Stimulated activated naive CD4-positive, alpha-beta T cell treated with Interleukin-2 at 50 U/mL for 16 hours (primary cell): ENCODE results near the gene HOOK2.
A peak's percentile ranks its signal among the peaks of the same experiment; 100 is the strongest.
"Not testable (repeated sequence)": the region's sequence is repeated elsewhere in the genome, so short reads cannot be mapped to it uniquely, and the experiment has no call there.

Source experiments
- DNase-seq: peaks from one replicate; lab custom pipeline; 2025; lab: John Stamatoyannopoulos, UW

Gene HOOK2, protein sequence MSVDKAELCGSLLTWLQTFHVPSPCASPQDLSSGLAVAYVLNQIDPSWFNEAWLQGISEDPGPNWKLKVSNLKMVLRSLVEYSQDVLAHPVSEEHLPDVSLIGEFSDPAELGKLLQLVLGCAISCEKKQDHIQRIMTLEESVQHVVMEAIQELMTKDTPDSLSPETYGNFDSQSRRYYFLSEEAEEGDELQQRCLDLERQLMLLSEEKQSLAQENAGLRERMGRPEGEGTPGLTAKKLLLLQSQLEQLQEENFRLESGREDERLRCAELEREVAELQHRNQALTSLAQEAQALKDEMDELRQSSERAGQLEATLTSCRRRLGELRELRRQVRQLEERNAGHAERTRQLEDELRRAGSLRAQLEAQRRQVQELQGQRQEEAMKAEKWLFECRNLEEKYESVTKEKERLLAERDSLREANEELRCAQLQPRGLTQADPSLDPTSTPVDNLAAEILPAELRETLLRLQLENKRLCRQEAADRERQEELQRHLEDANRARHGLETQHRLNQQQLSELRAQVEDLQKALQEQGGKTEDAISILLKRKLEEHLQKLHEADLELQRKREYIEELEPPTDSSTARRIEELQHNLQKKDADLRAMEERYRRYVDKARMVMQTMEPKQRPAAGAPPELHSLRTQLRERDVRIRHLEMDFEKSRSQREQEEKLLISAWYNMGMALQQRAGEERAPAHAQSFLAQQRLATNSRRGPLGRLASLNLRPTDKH

DNA sequence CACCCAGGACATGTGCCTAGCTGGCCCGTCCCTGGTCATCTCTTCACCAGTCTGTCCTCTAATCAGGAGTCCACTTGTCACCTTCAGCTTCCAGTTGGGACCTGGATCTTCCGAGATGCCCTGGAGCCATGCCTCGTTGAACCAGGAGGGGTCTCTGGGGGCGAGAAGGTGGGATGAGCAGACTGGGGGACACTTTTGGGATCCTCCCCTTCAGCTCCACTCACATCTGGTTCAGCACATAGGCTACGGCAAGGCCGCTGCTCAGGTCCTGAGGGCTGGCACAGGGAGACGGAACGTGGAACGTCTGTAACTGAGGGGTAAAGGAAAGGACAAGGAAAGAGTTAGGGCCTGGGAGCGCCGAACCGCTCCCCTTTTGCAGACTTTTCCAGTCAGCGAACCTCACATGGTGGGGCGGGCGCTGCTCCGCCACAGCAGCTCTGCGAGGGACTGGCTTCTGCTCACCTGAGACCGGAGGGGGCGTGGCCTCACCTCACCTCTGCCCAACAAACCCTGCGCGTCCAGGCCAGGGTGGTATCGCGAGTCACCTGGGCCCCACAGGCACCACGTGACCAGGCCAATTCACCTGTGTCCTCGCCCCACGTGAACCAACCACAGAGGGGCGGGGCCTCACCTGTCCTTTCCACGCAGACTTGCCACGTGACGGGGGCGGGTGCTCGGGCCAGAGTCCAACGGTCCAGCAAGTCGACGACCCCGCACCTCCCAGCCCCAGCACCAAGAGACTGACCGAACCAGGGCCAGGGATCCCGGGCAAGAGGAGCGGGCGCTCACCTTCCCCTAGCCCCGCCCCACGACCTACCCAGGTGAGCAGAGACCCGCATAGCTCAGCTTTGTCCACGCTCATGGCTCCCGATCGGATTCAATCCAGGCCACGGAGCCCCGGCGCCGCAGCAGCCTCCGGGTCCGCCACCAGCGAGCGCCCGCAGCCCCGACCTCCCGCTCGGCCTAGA lies at the start of gene HOOK2:
Gene HOOK2, minus strand, starts transcription at position 965 of the 968 bp plus-strand sequence. Its CDS starts 103 bp downstream, at position 862.
- no peak for DNase-seq

DNA sequence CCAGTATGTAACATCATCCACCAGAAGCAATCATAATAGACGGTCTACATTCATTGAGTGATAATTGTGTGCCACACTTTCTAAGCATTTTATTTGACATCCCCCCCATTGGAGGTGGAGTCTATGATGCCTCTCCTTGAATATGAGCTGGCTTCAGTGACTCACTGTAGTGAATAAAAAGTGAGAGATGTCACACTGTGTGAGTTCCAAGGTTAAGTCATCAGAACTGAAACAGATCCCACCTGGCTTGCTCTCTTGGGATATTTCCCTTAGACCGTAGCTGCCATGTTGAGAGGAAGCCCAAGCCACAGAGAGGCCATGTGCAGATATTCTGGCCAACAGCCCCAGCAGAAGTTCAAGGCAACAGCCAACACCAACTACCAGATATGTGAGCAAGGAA lies 46.4 kb upstream of the HOOK2 start:
- no peak for DNase-seq

DNA sequence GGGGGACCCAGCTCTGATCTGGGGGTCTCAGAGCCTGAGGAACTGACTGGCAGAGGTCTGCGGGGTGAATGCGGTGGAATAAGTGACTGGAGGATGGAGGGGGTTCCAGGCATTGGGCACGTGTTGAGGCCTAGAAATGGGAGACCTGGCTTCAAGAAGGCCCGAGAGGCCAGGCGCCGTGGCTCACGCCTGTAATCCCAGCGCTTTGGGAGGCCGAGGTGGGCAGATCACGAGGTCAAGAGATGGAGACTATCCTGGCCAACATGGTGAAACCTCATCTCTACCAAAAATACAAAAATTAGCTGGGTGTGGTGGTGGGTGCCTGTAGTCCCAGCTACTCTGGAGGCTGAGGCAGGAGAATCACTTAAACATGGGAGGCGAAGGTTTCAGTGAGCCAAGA lies 42.5 kb upstream of the HOOK2 start:
- DNase-seq, result not testable (repeated sequence)

DNA sequence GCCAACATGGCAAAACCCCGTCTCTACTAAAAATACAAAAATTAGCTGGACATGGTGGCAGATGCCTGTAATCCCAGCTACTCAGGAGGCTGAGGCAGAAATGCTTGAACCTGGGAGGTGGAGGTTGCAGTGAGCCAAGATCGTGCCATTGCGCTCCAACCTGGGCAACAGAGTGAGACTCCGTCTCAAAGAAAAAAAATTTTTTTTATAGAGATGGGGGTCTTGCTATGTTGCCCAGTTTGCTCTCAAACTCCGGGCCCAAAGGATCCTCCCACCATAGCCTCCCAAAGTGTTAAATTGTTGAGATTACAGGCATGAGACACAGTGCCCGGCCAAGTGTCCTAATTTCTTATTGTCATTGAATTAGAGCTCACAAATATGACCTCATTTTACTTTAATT lies 41.8 kb upstream of the HOOK2 start:
- DNase-seq, result not testable (repeated sequence)

DNA sequence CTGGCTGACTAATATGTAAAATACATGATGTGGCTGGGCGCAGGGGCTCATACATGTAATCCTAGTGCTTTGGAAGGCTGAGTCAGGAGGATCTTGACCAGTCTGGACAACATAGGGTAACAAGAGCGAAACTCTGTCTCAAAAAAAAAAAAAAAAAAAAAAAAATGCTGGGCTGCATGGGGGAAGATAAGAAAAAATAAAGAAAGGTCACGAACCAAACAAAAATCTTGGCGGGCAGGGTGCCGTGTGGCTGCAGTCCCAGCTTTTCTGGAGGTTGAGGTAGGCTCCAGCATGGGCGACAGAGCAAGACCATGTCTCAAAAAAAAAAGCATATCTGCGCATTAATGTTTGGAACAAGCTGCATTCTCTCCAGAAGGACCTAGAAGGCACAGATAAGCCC lies 39.7 kb upstream of the HOOK2 start:
- no peak for DNase-seq

DNA sequence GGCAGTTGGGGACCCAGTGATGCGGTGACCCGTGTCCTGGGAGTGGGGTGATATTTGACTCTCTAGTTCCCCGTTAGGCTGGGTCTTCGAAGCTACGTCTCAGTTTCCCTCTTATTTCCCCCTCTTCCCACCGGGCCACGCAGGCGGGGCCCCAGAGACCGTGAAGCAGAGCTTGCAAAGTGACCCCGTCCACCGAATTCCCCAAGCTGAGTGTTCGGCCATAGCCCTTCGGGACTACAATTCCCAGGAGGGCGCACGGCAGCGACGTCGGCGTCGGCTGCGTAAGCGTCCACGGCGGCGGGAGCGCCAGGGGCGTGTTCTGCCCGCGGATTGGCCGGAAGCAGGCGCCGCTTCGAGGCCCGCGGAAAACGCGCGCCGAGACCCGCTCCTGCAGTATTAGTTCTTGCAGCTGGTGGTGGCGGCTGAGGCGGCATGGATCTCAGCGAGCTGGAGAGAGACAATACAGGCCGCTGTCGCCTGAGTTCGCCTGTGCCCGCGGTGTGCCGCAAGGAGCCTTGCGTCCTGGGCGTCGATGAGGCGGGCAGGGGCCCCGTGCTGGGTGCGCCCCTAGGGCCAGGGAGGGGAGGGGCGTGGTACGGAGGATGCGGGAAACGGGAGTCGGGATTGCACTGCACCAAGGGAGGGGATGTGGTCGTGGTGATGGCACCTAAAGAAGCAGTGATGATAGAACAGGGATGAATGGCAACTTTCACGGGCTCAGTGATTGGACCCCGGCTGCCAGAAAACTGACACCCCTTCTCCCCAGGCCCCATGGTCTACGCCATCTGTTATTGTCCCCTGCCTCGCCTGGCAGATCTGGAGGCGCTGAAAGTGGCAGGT lies 31.1 kb upstream of the HOOK2 start, which contains the start of gene RNASEH2A:
Gene RNASEH2A, plus strand, starts transcription at position 343 of the 840 bp plus-strand sequence. Its CDS starts 90 bp downstream, at position 433.
- DNase-seq, result peak; percentile 86

DNA sequence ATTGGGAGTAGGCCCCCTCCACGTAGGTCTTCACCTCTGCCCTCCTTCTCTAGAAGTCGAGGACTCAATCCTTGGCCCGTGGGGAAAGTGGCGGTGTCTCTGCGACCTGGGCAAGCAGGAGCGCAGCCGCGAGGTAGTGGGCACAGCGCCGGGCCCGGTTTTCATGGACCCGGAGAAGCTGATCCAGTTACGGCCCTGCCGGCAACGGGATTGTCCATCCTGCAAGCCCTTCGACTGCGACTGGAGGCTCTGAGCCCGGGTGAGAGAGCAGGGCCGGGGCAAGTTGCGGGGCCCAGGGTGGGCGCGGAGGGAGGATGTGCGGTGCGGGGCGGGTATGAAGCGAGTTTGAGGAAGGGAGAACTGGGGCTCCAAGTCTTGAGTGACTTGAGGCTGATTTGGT lies 28.7 kb upstream of the HOOK2 start:
- no peak for DNase-seq

DNA sequence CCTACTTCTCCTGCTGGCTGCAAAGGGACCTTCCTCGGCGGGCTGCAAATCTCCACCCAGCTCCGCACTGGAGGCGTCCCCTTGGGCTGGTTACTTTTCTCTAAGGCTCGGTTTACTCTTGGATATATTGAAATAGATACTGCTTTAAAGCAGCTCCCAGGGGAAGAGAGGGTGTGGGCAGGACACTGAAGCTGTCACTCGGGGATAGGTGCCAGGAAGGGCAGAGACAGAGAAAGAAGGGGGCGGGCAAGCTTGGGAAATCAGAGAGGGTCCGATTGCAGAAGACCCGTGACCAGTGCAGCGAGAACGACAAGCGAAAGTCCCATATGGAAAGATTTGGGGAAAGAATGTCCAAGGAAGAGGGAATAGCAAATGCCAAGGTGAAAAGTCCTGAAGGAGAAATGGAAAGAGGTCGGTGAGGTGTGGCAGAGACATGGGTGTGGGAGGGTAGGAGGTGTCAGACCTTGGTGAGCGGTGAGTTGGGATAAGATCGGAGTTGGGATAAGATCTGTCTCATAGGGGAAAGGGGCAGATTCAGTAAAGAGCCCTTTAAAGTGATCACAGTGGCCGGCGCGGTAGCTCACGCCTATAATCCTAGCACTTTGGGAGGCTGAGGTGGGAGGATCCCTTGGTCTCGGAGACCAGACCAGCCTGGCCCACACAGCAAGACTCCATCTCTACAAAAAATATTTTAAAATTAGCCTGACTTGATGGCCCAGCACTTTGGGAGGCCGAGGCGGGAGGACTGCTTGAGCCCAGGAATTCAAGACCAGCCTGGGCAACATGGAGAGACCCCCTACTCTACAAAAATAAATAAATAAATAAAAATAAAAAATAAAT lies 27.1 kb upstream of the HOOK2 start:
- no peak for DNase-seq

DNA sequence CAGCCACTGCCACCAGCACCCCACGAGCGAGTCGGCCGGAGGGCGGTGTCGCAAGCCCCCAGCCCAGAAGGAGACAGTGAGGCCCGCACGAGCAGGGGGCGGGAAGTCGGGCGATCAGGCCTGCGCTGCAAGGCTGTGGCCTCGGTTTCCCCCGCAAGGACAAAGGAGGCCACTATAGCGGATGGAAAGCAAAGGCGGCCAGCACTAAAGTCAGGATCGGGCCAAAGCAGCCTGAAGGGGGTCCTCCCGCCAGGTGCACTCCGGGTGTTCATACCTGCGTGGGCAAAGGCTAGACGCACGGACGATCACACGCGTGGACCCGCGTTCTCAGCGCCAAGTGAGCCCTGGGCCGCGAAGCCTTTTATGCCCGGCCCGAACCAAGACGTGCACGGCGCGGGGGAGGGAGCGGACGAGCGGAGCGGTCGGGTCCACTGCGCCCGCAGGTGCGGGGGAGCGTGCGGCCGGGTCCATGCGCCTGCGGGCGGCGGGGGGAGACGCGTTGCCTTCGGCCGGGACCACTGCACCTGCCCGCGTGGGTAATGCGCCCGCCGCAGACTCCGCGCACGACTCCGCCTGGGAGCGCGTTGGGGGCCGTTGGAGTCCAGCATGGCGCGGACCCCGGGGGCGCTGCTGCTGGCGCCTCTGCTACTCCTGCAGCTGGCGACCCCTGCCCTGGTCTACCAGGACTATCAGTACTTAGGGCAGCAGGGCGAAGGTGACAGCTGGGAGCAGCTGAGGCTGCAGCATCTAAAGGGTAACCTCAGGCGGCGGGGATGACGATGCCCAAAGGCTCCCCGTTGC lies 26.3 kb upstream of the HOOK2 start, which contains the start of the genes PRDX2 and THSD8:
Gene PRDX2, minus strand, starts transcription at position 335 of the 801 bp plus-strand sequence. CDS start 539 bp downstream, outside the sequence.
Gene THSD8, plus strand, starts transcription at position 604 of the 801 bp plus-strand sequence. Its CDS starts 3 bp downstream, at position 607.
- peak; percentile 70 for DNase-seq

DNA sequence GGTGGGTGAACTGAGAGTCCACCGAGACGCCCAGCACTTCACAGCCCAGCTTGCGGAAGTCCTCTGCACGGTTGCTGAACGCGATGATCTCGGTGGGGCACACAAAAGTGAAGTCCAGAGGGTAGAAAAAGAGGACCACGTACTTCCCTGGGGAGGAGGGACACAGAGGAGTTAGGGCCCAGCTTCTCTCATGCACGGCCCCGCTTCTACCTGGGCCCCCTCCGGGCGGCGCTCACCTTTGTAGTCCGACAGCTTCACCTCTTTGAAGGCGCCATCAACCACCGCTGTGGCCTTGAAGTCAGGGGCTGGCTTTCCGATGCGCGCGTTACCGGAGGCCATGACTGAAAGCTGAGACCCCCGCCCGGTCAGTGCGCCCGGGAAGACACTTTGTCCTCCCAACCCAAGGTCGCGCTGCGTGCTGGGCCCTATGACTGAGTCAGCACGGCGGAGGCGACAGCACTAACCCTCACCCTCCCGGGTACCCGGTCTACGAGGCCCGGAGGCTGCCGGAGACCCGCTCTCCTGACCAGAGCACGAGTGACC lies 25.6 kb upstream of the HOOK2 start:
- no peak for DNase-seq

DNA sequence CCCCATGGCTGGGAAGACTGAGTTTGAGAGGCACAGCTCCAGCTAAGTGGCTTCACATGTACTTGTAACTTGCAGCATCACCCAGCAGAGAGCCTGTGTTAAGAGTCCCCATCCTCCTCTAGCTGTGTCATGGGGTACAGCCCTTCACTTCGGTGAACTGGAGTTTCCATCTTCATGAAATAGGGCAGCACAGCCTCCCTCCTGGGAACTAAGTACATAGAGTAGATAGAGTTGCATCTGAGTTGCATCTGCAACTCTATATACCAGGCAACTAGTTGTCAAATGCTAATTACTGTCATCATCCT lies 25.1 kb upstream of the HOOK2 start:
- no peak for DNase-seq

DNA sequence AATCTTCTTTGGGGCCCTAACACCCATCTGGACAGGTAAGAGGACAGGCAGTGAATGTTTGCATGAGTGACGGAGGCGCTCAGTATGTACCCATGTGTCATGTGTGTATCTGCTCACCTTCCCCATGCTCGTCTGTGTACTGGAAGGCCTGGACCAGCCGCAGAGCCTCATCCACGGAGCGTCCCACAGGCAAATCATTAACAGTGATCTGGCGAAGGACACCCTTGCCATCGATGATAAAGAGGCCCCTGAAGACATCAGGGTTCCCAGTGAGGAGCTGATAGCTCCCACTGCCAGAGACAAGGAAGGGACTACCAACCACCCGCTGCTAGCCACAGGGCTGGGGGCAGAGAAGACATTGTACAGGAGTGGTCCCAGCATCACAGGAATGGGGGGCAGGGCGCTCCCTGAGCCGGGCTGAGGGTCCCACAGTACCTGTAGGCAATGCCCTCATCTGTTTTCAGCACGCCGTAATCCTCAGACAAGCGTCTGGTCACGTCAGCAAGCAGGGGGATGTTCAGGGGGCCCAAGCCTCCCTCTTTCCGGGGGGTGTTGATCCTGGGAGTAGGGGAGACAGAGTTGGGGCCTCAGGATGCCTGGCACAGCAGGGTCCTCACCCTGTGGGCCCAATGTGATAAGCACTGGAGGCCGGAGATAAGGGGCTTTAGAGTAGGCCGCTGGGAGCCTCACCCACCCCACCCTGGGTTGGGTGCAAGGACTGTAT lies 24.6 kb upstream of the HOOK2 start:
- no peak for DNase-seq

DNA sequence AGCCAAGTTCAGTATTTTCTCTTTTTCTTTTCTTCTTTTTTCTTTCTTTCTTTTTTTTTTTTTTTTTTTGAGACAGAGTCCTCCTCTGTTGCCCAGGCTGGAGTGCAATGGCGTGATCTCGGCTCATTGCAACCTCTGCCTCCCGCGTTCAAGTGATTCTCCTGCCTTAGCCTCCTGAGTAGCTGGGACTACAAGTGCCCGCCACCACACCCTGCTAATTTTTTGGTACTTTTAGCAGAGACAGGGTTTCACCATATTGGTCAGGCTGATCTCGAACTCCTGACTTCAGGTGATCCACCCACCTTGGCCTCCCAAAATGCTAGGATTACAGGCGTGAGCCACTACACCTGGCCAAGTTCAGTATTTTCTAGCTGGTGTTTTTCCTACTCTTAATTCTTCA lies 22.3 kb upstream of the HOOK2 start:
- DNase-seq, result not testable (repeated sequence)

DNA sequence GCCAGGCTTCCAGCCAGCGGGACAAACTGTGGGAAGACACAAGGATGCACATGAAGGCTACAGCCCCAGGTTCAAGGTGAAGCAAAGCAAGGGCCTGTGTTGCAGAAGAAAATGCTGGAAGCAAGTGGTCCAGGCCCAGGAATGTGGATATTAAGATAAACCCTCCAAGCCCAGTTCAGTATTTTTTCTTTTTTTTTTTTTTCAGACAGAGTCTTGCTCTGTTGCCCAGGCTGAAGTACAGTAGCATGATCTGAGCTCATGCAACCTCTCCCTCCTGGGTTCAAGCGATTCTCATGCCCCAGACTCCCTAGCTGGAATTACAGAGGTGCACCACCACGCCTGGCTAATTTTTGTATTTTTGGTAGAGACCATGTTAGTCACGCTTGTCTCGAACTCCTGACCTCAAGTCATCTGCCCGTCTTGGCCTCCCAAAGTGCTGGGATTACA lies 21.8 kb upstream of the HOOK2 start:
- DNase-seq, result no peak

DNA sequence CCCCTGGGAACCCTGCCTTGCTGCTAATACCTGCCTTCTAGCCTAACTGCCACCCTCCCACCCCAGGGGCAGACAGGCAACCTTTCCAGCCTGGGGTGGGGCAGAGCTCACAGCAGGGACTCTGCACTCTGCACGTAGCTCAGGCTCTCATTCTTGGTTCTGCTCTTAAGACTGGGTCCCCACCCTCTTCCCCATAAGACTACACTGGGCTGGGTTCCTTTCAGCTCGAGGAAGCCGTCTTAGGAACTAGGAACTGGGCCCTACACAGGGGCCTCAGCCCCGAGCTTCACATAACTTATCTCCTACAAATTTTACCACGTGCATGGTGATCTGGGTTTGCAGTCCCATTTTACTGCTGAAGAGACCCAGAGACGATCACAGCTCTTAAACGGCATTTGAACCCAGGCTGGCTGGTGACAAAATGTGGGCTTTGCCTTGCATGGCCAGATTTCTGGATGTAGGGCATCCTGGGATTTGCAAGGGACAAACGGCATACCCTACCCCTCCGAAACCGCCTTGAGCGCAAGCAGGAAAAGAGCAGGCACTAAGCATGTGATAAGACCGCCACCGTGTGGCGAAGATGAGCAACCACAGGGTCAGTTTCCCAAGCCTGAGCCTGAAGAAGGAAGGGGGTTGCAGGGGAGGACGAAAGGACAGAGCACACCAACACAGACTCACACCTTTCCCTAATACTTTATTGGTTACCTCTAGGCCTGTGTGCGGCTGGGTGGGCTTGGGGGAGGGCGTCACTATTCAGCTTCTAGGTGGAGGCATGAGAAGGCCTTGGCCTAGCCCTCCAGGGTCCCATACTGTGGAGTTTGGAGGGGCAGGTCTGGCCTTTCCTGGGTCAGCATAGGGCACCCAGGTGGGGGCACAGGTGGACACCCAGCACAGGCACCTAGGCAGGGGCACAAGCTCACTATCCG lies 21.1 kb upstream of the HOOK2 start:
- peak; percentile 67 for DNase-seq

DNA sequence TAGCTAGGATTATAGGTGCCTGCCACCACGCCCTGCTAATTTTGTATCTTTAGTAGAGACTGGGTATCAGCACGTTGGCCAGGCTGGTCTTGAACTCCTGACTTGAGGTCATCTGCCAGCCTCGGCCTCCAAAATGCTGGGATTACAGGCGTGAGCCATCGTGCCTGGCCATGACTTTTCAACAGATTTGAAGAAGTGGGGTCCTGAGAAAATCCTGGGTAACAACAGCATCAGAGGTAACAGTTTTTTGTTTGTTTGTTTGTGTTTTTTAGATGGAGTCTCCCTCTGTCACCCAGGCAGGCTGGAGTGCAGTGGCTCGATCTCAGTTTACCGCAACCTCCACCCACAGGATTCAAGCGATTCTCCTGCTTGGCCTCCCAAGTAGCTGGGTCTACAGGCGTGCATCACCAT lies 19.6 kb upstream of the HOOK2 start:
- DNase-seq, result no peak
